ENCODE results near the gene CETN2.

The CETN2 gene

DNA sequence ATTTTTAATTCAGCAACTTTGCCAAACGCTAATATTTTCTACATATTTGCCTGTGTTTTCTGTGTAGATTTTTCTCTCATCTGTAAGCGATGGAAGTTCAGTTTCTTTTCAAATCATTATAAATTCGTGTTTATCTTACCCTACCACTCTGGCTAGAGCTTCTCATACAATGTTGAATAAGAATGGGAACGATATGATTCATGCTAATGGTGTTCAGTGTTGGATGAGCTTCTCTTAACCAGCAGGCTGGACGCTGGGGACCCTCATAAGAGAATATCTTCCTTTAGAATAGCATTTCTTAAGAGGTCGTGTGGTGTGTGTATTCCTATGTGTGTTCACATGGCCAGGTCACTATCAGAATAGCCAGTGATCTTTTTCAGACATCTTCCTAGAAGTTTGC, 31.3 kb upstream of the CETN2 start:
- Histone ChIP-seq H2AFZ (no peak overlapping the region), H3K4me3 (ENCODE audit: low read depth, low read length) (no peak overlapping the region), H3K36me3 (ENCODE audit: control insufficient read depth, insufficient read depth, low read length) (no peaks in the 10 kb centered on the region), H3K4me1 (no peaks in the 10 kb centered on the region), H3K9ac (no peak overlapping the region), H3K4me2 (ENCODE audit: low read length) (no peak overlapping the region), H3K27ac (no peak overlapping the region), H3K9me3 (ENCODE audit: control insufficient read depth, low read length) (no peaks in the 10 kb centered on the region), H3K27me3 (ENCODE audit: control insufficient read depth, insufficient read depth, low read length) (no peaks in the 10 kb centered on the region), H3K79me2 (no peaks in the 10 kb centered on the region)
- TF ChIP-seq CTCF (IDR thresholded peaks at IDR 0.05): no peak

DNA sequence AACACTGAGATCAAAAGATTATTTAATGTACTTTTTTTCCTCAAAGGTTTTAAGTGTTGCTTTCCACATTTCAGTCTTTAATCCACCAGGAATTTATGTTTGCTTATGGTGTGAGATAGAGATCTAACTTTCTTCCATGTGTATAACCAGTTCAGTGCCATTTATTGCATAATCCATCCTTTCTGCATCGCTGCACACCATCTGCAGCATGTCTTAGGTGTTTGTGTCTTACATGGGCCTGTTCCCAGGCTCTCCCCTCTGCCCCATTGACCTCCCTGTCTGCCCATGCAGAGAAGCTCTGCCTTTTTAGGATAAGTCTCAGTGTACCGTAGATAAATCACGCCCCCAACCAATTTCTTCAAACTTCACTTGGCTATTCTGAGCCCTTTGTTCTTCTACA, 30.6 kb upstream of the CETN2 start:
- Histone ChIP-seq H3K4me3 (ENCODE audit: low read depth, low read length) (no peak overlapping the region), H3K27ac (no peak overlapping the region), H3K27me3 (ENCODE audit: control insufficient read depth, insufficient read depth, low read length) (no peaks in the 10 kb centered on the region), H3K36me3 (ENCODE audit: control insufficient read depth, insufficient read depth, low read length) (no peaks in the 10 kb centered on the region), H3K9me3 (ENCODE audit: control insufficient read depth, low read length) (no peaks in the 10 kb centered on the region), H3K9ac (no peak overlapping the region), H2AFZ (no peak overlapping the region), H3K4me2 (ENCODE audit: low read length) (no peak overlapping the region), H3K79me2 (no peaks in the 10 kb centered on the region), H3K4me1 (no peaks in the 10 kb centered on the region)
- no peak for TF ChIP-seq CTCF (IDR thresholded peaks at IDR 0.05)

DNA sequence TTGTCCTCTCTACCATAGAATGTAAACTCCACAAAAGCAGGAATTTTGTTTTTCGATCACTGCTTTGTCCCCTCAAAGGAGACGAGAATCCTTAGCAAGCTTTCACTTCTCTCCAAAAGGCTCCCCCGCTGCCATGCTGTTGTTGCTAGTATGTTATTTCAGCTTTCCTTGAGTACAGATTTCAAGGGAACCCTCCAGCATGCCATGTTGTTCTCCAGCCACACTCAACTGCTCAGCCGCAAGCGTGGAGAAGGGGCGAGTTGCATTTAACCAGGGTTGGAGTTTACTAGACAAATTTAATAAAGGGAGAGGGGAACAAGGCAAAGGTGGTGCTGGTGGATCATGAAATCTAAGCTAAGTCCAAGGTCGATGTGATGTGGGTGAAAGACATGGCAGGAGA, 23.4 kb upstream of the CETN2 start:
- Histone ChIP-seq H3K79me2 (no peaks in the 10 kb centered on the region), H3K27ac (no peak overlapping the region), H3K4me3 (ENCODE audit: low read depth, low read length) (no peak overlapping the region), H3K9ac (no peak overlapping the region), H2AFZ (no peak overlapping the region), H3K9me3 (ENCODE audit: control insufficient read depth, low read length) (no peaks in the 10 kb centered on the region), H3K36me3 (ENCODE audit: control insufficient read depth, insufficient read depth, low read length) (no peaks in the 10 kb centered on the region), H3K4me1 (no peaks in the 10 kb centered on the region), H3K27me3 (ENCODE audit: control insufficient read depth, insufficient read depth, low read length) (no peaks in the 10 kb centered on the region), H3K4me2 (ENCODE audit: low read length) (no peak overlapping the region)
- no peak for TF ChIP-seq CTCF (IDR thresholded peaks at IDR 0.05)

GRCh38 chrX:152850465-152850864, 19.9 kb upstream of the CETN2 start:
- H3K27ac ChIP-seq: no peak overlapping the region
- no peaks in the 10 kb centered on the region for H3K27me3 ChIP-seq (ENCODE audit: control insufficient read depth, insufficient read depth, low read length)
- H3K79me2 ChIP-seq: no peaks in the 10 kb centered on the region
- no peaks in the 10 kb centered on the region for H3K36me3 ChIP-seq (ENCODE audit: control insufficient read depth, insufficient read depth, low read length)
- H3K9ac ChIP-seq: no peak overlapping the region
- no peak for TF ChIP-seq CTCF (IDR thresholded peaks at IDR 0.05)
- no peak overlapping the region for H3K4me3 ChIP-seq (ENCODE audit: low read depth, low read length)
- no peaks in the 10 kb centered on the region for H3K9me3 ChIP-seq (ENCODE audit: control insufficient read depth, low read length)
- H3K4me2 ChIP-seq (ENCODE audit: low read length): no peak overlapping the region
- H2AFZ ChIP-seq: no peak overlapping the region
- H3K4me1 ChIP-seq: no peaks in the 10 kb centered on the region

DNA sequence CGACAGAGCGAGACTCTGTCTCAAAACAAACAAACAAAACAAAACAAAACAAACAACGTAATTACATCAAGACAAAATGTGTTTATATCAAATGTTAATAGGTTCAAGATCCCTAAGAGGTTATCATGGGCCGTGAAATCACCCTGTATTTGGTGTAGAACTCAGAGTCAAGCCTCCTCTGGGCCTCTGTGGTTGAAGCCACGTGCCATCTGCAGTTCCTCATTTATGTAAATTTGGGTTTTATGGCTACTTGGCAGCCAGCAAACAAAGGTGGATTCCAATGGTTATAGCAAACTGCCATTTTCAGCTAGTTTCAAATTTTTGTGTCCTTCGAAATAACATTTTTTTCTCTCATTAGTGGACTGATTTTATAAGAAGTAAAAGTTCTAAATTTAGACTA, 16.7 kb upstream of the CETN2 start:
- Histone ChIP-seq H3K9ac (no peak overlapping the region), H3K4me2 (ENCODE audit: low read length) (no peak overlapping the region), H3K27me3 (ENCODE audit: control insufficient read depth, insufficient read depth, low read length) (no peaks in the 10 kb centered on the region), H3K9me3 (ENCODE audit: control insufficient read depth, low read length) (no peaks in the 10 kb centered on the region), H3K4me3 (ENCODE audit: low read depth, low read length) (no peak overlapping the region), H3K4me1 (no peaks in the 10 kb centered on the region), H3K36me3 (ENCODE audit: control insufficient read depth, insufficient read depth, low read length) (no peaks in the 10 kb centered on the region), H3K79me2 (no peaks in the 10 kb centered on the region), H3K27ac (no peak overlapping the region), H2AFZ (no peak overlapping the region)
- no peak for TF ChIP-seq CTCF (IDR thresholded peaks at IDR 0.05)

Data from parathyroid adenoma (tissue), 2 donors.